K562 (cell line): Measurements from ENCODE around the gene CMIP. TPM values are rescaled to one million over a fixed set of nuclear protein-coding genes. Genes with fewer than 3 reads are reported as not detected.

Experiments
- ATAC-seq: fragments of 200-7000 bp; cut with Tn5 transposase; 3 replicates; pipeline ENCODE4 v1.9.1; 2020; ENCODE audit warnings: moderate library complexity
- BruUV-seq: library from RNA; stranded (reverse); fragments of 400-500 nt; replicated peaks from 2 replicates; lab custom pipeline; 2021; lab: Mats Ljungman, UMichigan
- CTCF ChIA-PET: fragments of 300-600 bp; formaldehyde crosslinking; extraction: SDS; loops from one replicate; lab custom pipeline; 2021; ENCODE audit warnings: low intra/inter-chr PET ratio; lab: Yijun Ruan, JAX
- POLR2A ChIA-PET: fragments of 300-600, 350-650 bp; sonication (Branson Sonifier 250); formaldehyde crosslinking; extraction: SDS; loops from one replicate; lab custom pipeline; 2021; ENCODE audit warnings: antibody characterized with exemption, inconsistent platforms; lab: Yijun Ruan, JAX
- DNase-seq, 4 experiments: peaks; one replicate each; pipeline versions ENCODE4 v3.0.0 to v3.0.0-alpha.2; 2011 to 2018; ENCODE audit warnings: low spot score in 3 of 4, mixed read lengths in 3 of 4; ENCODE audit errors: extremely low read depth in 1 of 4
- FAIRE-seq: peaks from 2 replicates; lab custom pipeline; 2011; peaks lifted over from hg19 to GRCh38; lab: Jason Lieb, UNC
- H2AFZ ChIP-seq: 2 replicates; pipeline ENCODE4 v1.6.0; 2011; ENCODE audit warnings: low read depth, low read length, control low read depth, inconsistent platforms
- H3K27ac ChIP-seq: fragments of 200-600 bp; 3 replicates; pipeline ENCODE4 v1.8.0; 2011; ENCODE audit warnings: low read depth, mild to moderate bottlenecking, control low read depth, inconsistent platforms, low read length, moderate library complexity, mixed read lengths; ENCODE audit errors: extremely low read depth
- H3K27me3 ChIP-seq, 2 experiments: fragments of 300-600 bp in 1 of 2; 2 replicates in 1 of 2; 3 replicates in 1 of 2; pipeline versions ENCODE4 v1.6.0 to v1.8.0; 2011; ENCODE audit warnings: inconsistent platforms in 2 of 2, low read length in 2 of 2, mild to moderate bottlenecking in 1 of 2, mixed read lengths in 1 of 2, moderate library complexity in 1 of 2; ENCODE audit not compliant: control insufficient read depth in 2 of 2, insufficient read depth in 2 of 2
- H3K36me3 ChIP-seq: fragments of 300-600 bp; 3 replicates; pipeline ENCODE4 v1.8.0; 2011; ENCODE audit warnings: mild to moderate bottlenecking, low read length, inconsistent platforms; ENCODE audit not compliant: control insufficient read depth, insufficient read depth
- H3K4me1 ChIP-seq, 2 experiments: fragments of 200-600 bp in 1 of 2; replicated peaks in 1 of 2; 2 replicates in 1 of 2; 3 replicates in 1 of 2; pipeline versions ENCODE4 v1.5.1 to v1.8.0; 2011; ENCODE audit warnings: inconsistent platforms in 2 of 2, low read length in 2 of 2, mild to moderate bottlenecking in 1 of 2, mixed read lengths in 1 of 2, moderate library complexity in 1 of 2; ENCODE audit not compliant: control insufficient read depth in 2 of 2, insufficient read depth in 2 of 2
- H3K4me2 ChIP-seq: 2 replicates; pipeline ENCODE4 v1.6.1; 2011; ENCODE audit warnings: low read length, control low read depth, inconsistent platforms, mixed read lengths; ENCODE audit not compliant: insufficient read depth
- H3K4me3 ChIP-seq: fragments of 200-600 bp; sonication (generic), shearing (Covaris generic); 2 replicates; pipeline ENCODE4 v1.5.1; 2016; ENCODE audit warnings: control low read depth, inconsistent platforms
- H3K79me2 ChIP-seq: fragments of 200-600 bp; 3 replicates; pipeline ENCODE4 v1.8.0; 2011; ENCODE audit warnings: low read length, inconsistent platforms; ENCODE audit not compliant: control insufficient read depth, insufficient read depth
- H3K9ac ChIP-seq, 2 experiments: 2 replicates each; pipeline versions ENCODE4 v1.6.0 to v1.6.1; 2011; ENCODE audit warnings: low read depth in 2 of 2, low read length in 2 of 2, control low read depth in 1 of 2, inconsistent platforms in 1 of 2, mild to moderate bottlenecking in 1 of 2, mixed read lengths in 1 of 2; ENCODE audit not compliant: insufficient read depth in 1 of 2
- H3K9me1 ChIP-seq: one replicate; pipeline ENCODE4 v1.6.0; 2011; ENCODE audit warnings: inconsistent platforms, mild to moderate bottlenecking, low read length, moderate library complexity; ENCODE audit not compliant: control insufficient read depth, insufficient read depth
- H3K9me3 ChIP-seq: replicated peaks from 2 replicates; pipeline ENCODE4 v1.5.1; 2011; ENCODE audit warnings: low read depth, low read length, inconsistent platforms; ENCODE audit not compliant: control insufficient read depth, insufficient read depth
- H4K20me1 ChIP-seq: replicated peaks from 2 replicates; pipeline ENCODE4 v1.6.1; 2011; ENCODE audit warnings: low read length, inconsistent platforms, mixed read lengths; ENCODE audit not compliant: control insufficient read depth, insufficient read depth
- MTA1 ChIP-seq: fragments of 450-650 bp; IDR thresholded peaks from 2 replicates; pipeline ENCODE4 v1.6.1; 2017; ENCODE audit warnings: borderline replicate concordance
- MYNN ChIP-seq, 2 experiments: sonication (generic); formaldehyde crosslinking in 1 of 2; IDR thresholded peaks; 2 replicates each; pipeline versions ENCODE4 v1.5.0 to v1.6.1; 2016 to 2020; ENCODE audit warnings: antibody characterized with exemption in 1 of 2, missing genetic modification reagents in 1 of 2
- NFIC ChIP-seq: fragments of 450-650 bp; IDR thresholded peaks from 2 replicates; pipeline ENCODE4 v1.6.1; 2017; ENCODE audit warnings: mild to moderate bottlenecking, inconsistent platforms
- NFYB ChIP-seq: IDR thresholded peaks from 2 replicates; pipeline ENCODE4 v1.6.1; 2011; ENCODE audit warnings: mild to moderate bottlenecking, moderate library complexity; ENCODE audit not compliant: insufficient read length; ENCODE audit errors: extremely low read depth
- POLR2G ChIP-seq: fragments of 200-400 bp; formaldehyde crosslinking; IDR thresholded peaks from 2 replicates; pipeline ENCODE4 v1.6.1; 2017; ENCODE audit warnings: low read depth, mild to moderate bottlenecking, antibody characterized with exemption, low read length, moderate library complexity
- RBM34 ChIP-seq: fragments of 200-400 bp; formaldehyde crosslinking; IDR thresholded peaks from 2 replicates; pipeline ENCODE4 v1.6.1; 2018; ENCODE audit warnings: low read length, borderline replicate concordance; ENCODE audit not compliant: insufficient read depth
- RNF2 ChIP-seq: sonication (generic); IDR thresholded peaks from 2 replicates; pipeline ENCODE4 v1.6.1; 2016
- SMARCB1 ChIP-seq: IDR thresholded peaks from 2 replicates; pipeline ENCODE4 v1.6.1; 2011; ENCODE audit warnings: improper control_type of control experiment, low read depth; ENCODE audit not compliant: insufficient read length
- TARDBP ChIP-seq: fragments of 450-650 bp; IDR thresholded peaks from 2 replicates; pipeline ENCODE4 v1.6.1; 2016
- ZNF239 ChIP-seq: fragments of 250-450 bp; sonication (Bioruptor Pico); IDR thresholded peaks from 2 replicates; pipeline ENCODE4 v1.4.0; 2020; ENCODE audit warnings: mild to moderate bottlenecking
- WGBS: fragments of 100-300 bp; shearing (Covaris generic); methylation state at CpG from one replicate; pipeline ENCODE4 v1.1.6; 2016; ENCODE audit warnings: low coverage, mixed read lengths; ENCODE audit not compliant: insufficient coverage; ENCODE audit errors: missing lambda C conversion rate; 5-methylcytosine and 5-hydroxymethylcytosine counted together
- in situ Hi-C: fragments of 300-500 bp; cut with MboI; formaldehyde crosslinking; loops from 4 replicates; pipeline ENCODE4 v1.15.0; 2018; ENCODE audit warnings: inconsistent platforms, mixed read lengths
- intact Hi-C: fragments of 100-400 bp; cut with micrococcal nuclease; formaldehyde crosslinking; loops from 2 replicates; pipeline ENCODE4 v1.14.2; 2022
- polyA plus RNA-seq, 8 experiments: library from polyadenylated mRNA; depleted of rRNA in 4 of 8; stranded (reverse) in 5 of 8; unstranded in 3 of 8; fragments of >200 nt; fragmentation: Nextera tagmentation in 2 of 8; fragmentation: Illumina TruSeq in 1 of 8; extraction: Ambion mirVana in 2 of 8; extraction: Trizol in 1 of 8; gene quantifications; 2 replicates each; pipeline versions ENCODE4 v1.2.1 to v1.2.3, GENCODE V29; 2011 to 2014; ENCODE audit warnings: inconsistent platforms in 1 of 8, missing spikeins in 1 of 8
- total RNA-seq, 7 experiments: library from RNA; depleted of rRNA in 6 of 7; stranded (reverse); fragments of >200 nt in 6 of 7; fragmentation: Illumina TruSeq in 2 of 7; extraction: Trizol in 2 of 7; gene quantifications; 2 replicates each; pipeline versions ENCODE4 v1.2.1 to v1.2.3, GENCODE V29; 2011 to 2021; ENCODE audit warnings: low replicate concordance in 1 of 7
- TF ChIP-seq, protein P1 (sequence below): fragments of 450-650 bp; conservative IDR thresholded peaks from 2 replicates; pipeline ENCODE4 v1.6.1; 2016; ENCODE audit warnings: missing genetic modification characterization, low read depth, mild to moderate bottlenecking, control low read depth, missing compliant biosample characterization
- TF ChIP-seq, protein P2 (sequence below): IDR thresholded peaks from 2 replicates; pipeline ENCODE4 v1.6.1; 2012; ENCODE audit warnings: low read depth, low read length, improper control_type of control experiment, borderline replicate concordance
- TF ChIP-seq, protein P3 (sequence below): fragments of 250-450 bp; sonication (Bioruptor Pico); IDR thresholded peaks from 2 replicates; pipeline ENCODE4 v1.4.0; 2020

Gene CMIP
- total and polyA plus RNA-seq, 9 of the 15 experiments (the other 6 are each of a cell fraction or from before 2014, with no cell fraction given) = 0.94 to 82.5 (median 10.3) TPM

DNA sequence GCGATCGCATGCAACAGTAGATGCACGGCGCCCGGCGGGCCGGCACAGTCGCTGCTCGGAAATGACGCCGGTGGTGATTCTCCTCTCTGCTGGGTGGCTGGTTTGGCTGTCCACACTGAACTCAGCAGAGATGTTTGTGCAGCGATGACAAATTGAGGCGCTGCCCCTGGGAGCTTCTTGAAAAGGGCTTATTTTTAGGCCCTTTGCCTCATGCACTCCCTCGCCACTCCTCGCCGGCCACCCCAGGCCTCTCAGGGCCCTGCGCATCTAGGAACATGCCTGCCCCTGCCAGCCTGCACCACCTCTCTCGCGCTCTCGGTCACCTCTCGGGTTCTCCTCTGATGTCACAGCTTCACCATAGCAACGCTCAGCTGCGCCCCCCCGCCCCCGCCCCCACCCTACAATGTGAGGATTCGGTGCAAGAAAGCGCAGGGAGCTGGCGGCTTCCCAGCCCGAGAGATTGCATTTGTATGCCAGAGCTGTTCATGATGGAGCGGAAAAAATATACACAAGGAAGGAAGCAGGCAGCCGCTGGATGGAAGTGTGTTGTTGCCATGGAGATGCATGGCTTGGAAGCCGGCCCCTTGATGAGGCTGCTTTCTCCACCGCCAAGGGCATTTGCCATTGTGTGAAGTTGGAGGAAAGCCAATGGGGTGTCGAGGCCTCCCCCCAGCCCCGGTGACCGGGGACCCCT, 253.2 kb downstream of the CMIP start:
- CTCF ChIA-PET = interaction anchor here (2.0 to 3.6 kb wide), 2 partner anchors 74 to 294 kb away, joined by 11 to 42 read pairs; no protein-coding TSS in a partner anchor
- no peaks in the 10 kb centered on the region for H3K9me1 ChIP-seq
- WGBS = 92% methylated on average over 30 of the region's 36 CpGs
- ATAC-seq (no peak), DNase-seq (no peak), FAIRE-seq (no peak)
- no peaks in the 10 kb centered on the region for H4K20me1 ChIP-seq
- H3K4me2 ChIP-seq = no peak overlapping the region
- no TSS peak for BruUV-seq
- no peaks in the 10 kb centered on the region for H3K79me2 ChIP-seq
- POLR2A ChIA-PET = interaction anchor here (0.5 to 1.6 kb wide), 10 partner anchors 10 to 285 kb away, joined by 3 to 6 read pairs (median 3); no protein-coding TSS in a partner anchor
- peaks cover 2 to 18% of the 10 kb centered on the region in 2 experiments; a peak in 4 of 5 replicates for H3K4me1 ChIP-seq
- intact Hi-C loops = loop anchor here (1.0 to 10.0 kb wide), 3 partner anchors 74 to 294 kb away; no protein-coding TSS in a partner anchor
- H3K27ac ChIP-seq = no peak overlapping the region
- H3K4me3 ChIP-seq = no peak overlapping the region
- H3K9me3 ChIP-seq = no peaks in the 10 kb centered on the region
- peaks cover 59% of the 10 kb centered on the region for H3K36me3 ChIP-seq
- in situ Hi-C loops = loop anchor here (5.0 kb wide), 1 partner anchor 75 kb away; no protein-coding TSS in a partner anchor
- no peak overlapping the region for H2AFZ ChIP-seq
- H3K27me3 ChIP-seq = no peaks in the 10 kb centered on the region
- H3K9ac ChIP-seq = no peak overlapping the region; a peak in 1 of 4 replicates
- TF ChIP-seq, protein P1, sequence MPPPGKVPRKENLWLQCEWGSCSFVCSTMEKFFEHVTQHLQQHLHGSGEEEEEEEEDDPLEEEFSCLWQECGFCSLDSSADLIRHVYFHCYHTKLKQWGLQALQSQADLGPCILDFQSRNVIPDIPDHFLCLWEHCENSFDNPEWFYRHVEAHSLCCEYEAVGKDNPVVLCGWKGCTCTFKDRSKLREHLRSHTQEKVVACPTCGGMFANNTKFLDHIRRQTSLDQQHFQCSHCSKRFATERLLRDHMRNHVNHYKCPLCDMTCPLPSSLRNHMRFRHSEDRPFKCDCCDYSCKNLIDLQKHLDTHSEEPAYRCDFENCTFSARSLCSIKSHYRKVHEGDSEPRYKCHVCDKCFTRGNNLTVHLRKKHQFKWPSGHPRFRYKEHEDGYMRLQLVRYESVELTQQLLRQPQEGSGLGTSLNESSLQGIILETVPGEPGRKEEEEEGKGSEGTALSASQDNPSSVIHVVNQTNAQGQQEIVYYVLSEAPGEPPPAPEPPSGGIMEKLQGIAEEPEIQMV (tag) = no peak
- TF ChIP-seq NFYB (no peak), MYNN (IDR thresholded peaks at IDR 0.05) (no peak), MYNN (CRISPR knock-in tag; IDR thresholded peaks at IDR 0.05) (no peak), RNF2 (no peak), SMARCB1 (no peak), NFIC (no peak), ZNF239 (CRISPR knock-in tag) (no peak), POLR2G (peak; percentile 40), MTA1 (no peak), RBM34 (no peak), TARDBP (no peak)
- TF ChIP-seq, protein P2, sequence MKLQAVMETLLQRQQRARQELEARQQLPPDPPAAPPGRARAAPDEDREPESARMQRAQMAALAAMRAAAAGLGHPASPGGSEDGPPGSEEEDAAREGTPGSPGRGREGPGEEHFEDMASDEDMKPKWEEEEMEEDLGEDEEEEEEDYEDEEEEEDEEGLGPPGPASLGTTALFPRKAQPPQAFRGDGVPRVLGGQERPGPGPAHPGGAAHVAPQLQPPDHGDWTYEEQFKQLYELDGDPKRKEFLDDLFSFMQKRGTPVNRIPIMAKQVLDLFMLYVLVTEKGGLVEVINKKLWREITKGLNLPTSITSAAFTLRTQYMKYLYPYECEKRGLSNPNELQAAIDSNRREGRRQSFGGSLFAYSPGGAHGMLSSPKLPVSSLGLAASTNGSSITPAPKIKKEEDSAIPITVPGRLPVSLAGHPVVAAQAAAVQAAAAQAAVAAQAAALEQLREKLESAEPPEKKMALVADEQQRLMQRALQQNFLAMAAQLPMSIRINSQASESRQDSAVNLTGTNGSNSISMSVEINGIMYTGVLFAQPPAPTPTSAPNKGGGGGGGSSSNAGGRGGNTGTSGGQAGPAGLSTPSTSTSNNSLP = no peak
- TF ChIP-seq, protein P3, sequence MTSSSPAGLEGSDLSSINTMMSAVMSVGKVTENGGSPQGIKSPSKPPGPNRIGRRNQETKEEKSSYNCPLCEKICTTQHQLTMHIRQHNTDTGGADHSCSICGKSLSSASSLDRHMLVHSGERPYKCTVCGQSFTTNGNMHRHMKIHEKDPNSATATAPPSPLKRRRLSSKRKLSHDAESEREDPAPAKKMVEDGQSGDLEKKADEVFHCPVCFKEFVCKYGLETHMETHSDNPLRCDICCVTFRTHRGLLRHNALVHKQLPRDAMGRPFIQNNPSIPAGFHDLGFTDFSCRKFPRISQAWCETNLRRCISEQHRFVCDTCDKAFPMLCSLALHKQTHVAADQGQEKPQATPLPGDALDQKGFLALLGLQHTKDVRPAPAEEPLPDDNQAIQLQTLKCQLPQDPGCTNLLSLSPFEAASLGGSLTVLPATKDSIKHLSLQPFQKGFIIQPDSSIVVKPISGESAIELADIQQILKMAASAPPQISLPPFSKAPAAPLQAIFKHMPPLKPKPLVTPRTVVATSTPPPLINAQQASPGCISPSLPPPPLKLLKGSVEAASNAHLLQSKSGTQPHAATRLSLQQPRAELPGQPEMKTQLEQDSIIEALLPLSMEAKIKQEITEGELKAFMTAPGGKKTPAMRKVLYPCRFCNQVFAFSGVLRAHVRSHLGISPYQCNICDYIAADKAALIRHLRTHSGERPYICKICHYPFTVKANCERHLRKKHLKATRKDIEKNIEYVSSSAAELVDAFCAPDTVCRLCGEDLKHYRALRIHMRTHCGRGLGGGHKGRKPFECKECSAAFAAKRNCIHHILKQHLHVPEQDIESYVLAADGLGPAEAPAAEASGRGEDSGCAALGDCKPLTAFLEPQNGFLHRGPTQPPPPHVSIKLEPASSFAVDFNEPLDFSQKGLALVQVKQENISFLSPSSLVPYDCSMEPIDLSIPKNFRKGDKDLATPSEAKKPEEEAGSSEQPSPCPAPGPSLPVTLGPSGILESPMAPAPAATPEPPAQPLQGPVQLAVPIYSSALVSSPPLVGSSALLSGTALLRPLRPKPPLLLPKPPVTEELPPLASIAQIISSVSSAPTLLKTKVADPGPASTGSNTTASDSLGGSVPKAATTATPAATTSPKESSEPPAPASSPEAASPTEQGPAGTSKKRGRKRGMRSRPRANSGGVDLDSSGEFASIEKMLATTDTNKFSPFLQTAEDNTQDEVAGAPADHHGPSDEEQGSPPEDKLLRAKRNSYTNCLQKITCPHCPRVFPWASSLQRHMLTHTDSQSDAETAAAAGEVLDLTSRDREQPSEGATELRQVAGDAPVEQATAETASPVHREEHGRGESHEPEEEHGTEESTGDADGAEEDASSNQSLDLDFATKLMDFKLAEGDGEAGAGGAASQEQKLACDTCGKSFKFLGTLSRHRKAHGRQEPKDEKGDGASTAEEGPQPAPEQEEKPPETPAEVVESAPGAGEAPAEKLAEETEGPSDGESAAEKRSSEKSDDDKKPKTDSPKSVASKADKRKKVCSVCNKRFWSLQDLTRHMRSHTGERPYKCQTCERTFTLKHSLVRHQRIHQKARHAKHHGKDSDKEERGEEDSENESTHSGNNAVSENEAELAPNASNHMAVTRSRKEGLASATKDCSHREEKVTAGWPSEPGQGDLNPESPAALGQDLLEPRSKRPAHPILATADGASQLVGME (CRISPR knock-in tag) = no peak
